Progenitor cell of endocrine pancreas (in vitro differentiated cells): ENCODE results near the gene FOCAD. TPM values are rescaled to one million over a fixed set of nuclear protein-coding genes. Genes with fewer than 3 reads are reported as not detected.

ENCODE experiments used
- DNase-seq: peaks from one replicate; pipeline ENCODE4 v3.0.0; 2021; ENCODE audit warnings: low spot score; ENCODE audit not compliant: unreplicated experiment
- H3K27ac Mint-ChIP-seq: 2 replicates; pipeline ENCODE4 v1.8.0; 2021; ENCODE audit warnings: mild to moderate bottlenecking, moderate library complexity, mixed read lengths
- H3K27me3 Mint-ChIP-seq: 2 replicates; pipeline ENCODE4 v1.8.0; 2021; ENCODE audit warnings: mixed read lengths
- H3K36me3 Mint-ChIP-seq: 2 replicates; pipeline ENCODE4 v1.8.0; 2022; ENCODE audit warnings: mixed read lengths; ENCODE audit not compliant: insufficient read depth
- H3K4me1 Mint-ChIP-seq: 2 replicates; pipeline ENCODE4 v1.8.0; 2021; ENCODE audit warnings: low read depth, mixed read lengths
- H3K4me3 Mint-ChIP-seq: 2 replicates; pipeline ENCODE4 v1.8.0; 2021; ENCODE audit warnings: low read depth, mild to moderate bottlenecking, moderate library complexity, mixed read lengths
- H3K9me3 Mint-ChIP-seq: 2 replicates; pipeline ENCODE4 v1.8.0; 2021; ENCODE audit warnings: low read depth, mixed read lengths
- total RNA-seq: library from RNA; stranded (reverse); gene quantifications from 2 replicates; pipeline ENCODE4 v1.2.1, GENCODE V29; 2021
- TF ChIP-seq, protein P1 (sequence below): fragments of 200-600 bp; sonication (generic); IDR thresholded peaks from one replicate; pipeline ENCODE4 v1.5.0; 2021; ENCODE audit warnings: antibody characterized with exemption, mild to moderate bottlenecking; ENCODE audit not compliant: unreplicated experiment

The FOCAD gene
- total RNA-seq, 1 donor from 2014 or later, result 68.2 TPM

DNA sequence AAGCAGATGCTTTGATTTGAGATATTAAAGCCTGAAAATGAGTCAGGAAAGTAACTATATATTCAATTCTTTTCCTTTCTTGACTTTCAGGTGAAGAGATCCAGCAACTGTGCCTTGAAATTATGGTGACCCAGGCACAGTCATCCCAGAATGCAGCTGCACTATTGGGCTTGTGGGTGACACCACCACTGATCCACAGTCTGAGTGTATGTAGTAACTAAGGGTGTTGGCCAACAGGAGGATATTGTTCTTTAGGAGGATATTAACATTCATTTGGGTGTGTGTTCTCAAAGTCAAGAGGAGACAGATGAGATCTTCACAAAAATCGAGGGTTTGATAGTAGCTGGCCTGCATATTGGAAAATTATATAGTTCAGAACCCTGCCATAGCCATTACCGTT lies 294.2 kb downstream of the FOCAD start:
- Mint-ChIP-seq H3K27ac (no peak overlapping the region), H3K4me3 (no peak overlapping the region), H3K9me3 (no peaks in the 10 kb centered on the region), H3K4me1 (peaks cover 9% of the 10 kb centered on the region), H3K27me3 (no peaks in the 10 kb centered on the region), H3K36me3 (peaks cover 14% of the 10 kb centered on the region)
- DNase-seq, result no peak
- TF ChIP-seq, protein P1, sequence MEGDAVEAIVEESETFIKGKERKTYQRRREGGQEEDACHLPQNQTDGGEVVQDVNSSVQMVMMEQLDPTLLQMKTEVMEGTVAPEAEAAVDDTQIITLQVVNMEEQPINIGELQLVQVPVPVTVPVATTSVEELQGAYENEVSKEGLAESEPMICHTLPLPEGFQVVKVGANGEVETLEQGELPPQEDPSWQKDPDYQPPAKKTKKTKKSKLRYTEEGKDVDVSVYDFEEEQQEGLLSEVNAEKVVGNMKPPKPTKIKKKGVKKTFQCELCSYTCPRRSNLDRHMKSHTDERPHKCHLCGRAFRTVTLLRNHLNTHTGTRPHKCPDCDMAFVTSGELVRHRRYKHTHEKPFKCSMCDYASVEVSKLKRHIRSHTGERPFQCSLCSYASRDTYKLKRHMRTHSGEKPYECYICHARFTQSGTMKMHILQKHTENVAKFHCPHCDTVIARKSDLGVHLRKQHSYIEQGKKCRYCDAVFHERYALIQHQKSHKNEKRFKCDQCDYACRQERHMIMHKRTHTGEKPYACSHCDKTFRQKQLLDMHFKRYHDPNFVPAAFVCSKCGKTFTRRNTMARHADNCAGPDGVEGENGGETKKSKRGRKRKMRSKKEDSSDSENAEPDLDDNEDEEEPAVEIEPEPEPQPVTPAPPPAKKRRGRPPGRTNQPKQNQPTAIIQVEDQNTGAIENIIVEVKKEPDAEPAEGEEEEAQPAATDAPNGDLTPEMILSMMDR, result no peak

DNA sequence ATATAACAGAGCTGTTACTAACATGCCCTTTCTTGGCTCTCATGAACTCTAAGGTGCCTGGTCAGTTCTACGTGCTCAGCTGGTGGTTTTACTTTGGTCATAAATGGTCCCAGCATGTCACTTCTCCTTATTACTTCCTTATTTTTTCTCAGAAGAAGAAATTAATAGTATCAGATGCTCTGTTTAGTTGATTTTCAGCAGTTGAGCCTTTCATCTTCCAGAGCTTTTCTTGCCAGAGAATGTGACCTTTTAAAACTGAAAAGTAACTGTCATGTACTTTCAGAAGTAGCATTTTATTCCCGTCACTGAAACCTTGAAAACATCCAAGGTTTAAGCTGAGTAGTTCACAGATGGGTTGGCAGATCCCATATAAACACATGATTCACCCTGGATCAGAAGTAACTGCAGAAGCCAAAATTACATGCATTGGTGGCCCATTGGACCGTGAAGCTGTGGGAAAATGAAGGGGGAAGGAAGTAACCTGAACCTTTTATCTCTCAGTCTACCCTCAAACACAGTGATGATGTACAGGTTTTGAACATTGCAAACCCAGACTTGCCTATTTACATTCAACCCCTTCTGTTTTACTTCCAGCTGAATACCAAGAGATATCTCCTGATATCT lies 296.9 kb downstream of the FOCAD start:
- Mint-ChIP-seq H3K27ac (no peak overlapping the region), H3K4me3 (no peak overlapping the region), H3K4me1 (peaks cover 9% of the 10 kb centered on the region), H3K27me3 (no peaks in the 10 kb centered on the region), H3K36me3 (peaks cover 17% of the 10 kb centered on the region), H3K9me3 (no peaks in the 10 kb centered on the region)
- DNase-seq, result no peak
- TF ChIP-seq, protein P1, result no peak

DNA sequence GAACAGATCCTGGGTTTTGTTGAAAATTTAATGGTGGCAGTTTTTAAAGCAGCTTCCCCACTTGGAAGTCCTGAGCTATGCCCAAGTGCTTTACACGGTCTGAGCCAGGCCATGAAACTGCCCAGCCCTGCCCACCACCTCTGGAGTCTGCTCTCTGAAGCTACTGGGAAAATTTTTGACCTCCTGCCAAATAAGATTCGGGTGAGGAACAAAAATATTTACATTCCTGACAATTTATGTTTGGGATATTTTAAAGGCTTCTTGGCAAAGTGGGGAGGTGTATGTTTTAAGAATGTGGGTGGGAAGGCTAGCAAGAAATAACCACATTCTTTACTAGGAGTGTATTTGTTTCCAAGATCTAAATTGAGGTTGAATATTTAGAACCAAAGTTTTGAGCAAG lies 297.4 kb downstream of the FOCAD start:
- H3K36me3 Mint-ChIP-seq, result peaks cover 18% of the 10 kb centered on the region
- H3K9me3 Mint-ChIP-seq, result no peaks in the 10 kb centered on the region
- no peaks in the 10 kb centered on the region for H3K27me3 Mint-ChIP-seq
- no peak overlapping the region for H3K4me3 Mint-ChIP-seq
- H3K4me1 Mint-ChIP-seq, result peaks cover 9% of the 10 kb centered on the region
- H3K27ac Mint-ChIP-seq, result no peak overlapping the region
- TF ChIP-seq, protein P1, result no peak
- DNase-seq, result no peak

DNA sequence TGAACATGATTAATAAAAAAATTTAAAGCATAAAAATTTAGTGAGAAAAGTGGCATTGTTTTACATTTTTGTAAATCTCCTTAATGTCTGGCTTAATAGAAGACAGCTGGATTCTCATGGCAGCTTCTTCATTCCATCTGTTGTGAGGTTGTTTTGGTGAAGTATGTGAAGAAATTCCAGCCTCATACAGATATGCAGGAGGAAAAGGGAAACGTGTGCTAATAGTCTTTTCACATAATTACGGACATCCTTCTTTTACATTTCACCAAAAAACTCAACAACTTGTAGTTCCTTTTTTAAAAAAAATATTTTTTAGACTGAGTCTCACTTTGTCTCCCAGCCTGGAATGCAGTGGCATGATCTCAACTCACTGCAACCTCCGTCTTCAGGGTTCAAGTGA lies 300.4 kb downstream of the FOCAD start:
- Mint-ChIP-seq H3K36me3 (peaks cover 17% of the 10 kb centered on the region), H3K9me3 (no peaks in the 10 kb centered on the region), H3K4me1 (peaks cover 9% of the 10 kb centered on the region), H3K4me3 (no peak overlapping the region), H3K27ac (no peak overlapping the region), H3K27me3 (no peaks in the 10 kb centered on the region)
- DNase-seq, result no peak
- TF ChIP-seq, protein P1, result no peak

DNA sequence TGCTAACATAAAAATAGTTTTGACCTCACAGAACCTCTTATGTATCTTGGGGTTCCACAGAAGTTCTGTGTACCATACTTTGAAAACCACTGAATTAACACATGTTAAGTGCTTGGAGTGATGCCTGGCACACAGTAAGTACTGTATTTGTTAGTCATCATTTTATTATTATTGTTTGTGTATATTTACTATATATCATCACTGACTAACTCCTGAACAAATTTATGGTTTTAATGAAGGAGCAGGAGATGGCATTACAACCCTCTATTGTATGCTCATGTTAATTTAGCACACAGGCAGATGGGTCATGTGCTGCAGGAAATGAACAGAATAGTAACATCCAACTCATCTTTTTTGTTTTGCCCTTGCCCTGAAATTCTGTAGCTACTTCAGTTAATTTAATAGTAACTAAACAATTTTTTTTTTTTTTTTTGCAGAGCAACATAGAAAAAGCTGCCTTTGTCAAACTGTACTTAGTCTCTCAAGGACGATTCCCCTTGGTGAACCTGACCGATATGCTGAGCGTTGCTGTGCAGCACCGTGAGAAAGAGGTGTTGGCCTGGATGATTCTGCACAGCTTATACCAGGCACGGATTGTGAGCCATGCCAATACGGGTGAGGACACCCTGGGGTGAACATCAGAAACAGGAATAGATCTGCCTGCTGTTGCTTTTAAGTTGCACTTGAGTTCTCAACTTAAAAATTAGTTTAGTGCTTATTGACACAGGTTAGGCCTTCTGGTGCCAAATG lies 302.0 kb downstream of the FOCAD start:
- Mint-ChIP-seq H3K36me3 (peaks cover 25% of the 10 kb centered on the region), H3K27ac (no peak overlapping the region), H3K9me3 (no peaks in the 10 kb centered on the region), H3K4me3 (no peak overlapping the region), H3K4me1 (peaks cover 9% of the 10 kb centered on the region), H3K27me3 (no peaks in the 10 kb centered on the region)
- TF ChIP-seq, protein P1, result no peak
- no peak for DNase-seq
